Spleen (tissue), 11 donors: ENCODE measurements around the gene PIMREG. TPM values are rescaled to one million over a fixed set of nuclear protein-coding genes. Genes with fewer than 3 reads are reported as not detected.

Experiments used
- DNase-seq: peaks from one replicate; pipeline ENCODE4 v3.0.0-alpha.2; 2020
- H3K27ac ChIP-seq, 8 donors: fragments of 200-600 bp; sonication (generic) in 7 of 8; 1 replicate in 4 of 8; 2 replicates in 4 of 8; pipeline versions ENCODE4 v1.5.0 to v1.8.0; 2016 to 2021; ENCODE audit warnings: inconsistent platforms in 4 of 8, mild to moderate bottlenecking in 4 of 8, moderate library complexity in 1 of 8
- H3K27me3 ChIP-seq, 7 donors: fragments of 200-600 bp; sonication (generic) in 6 of 7; replicated peaks in 1 of 7; 1 replicate in 4 of 7; 2 replicates in 3 of 7; pipeline versions ENCODE4 v1.5.0 to v1.8.0; 2016 to 2021; ENCODE audit warnings: inconsistent platforms in 3 of 7, mild to moderate bottlenecking in 1 of 7
- H3K36me3 ChIP-seq, 6 donors: fragments of 200-600 bp; sonication (generic) in 5 of 6; 1 replicate in 4 of 6; 2 replicates in 2 of 6; pipeline versions ENCODE4 v1.5.0 to v1.8.0; 2016 to 2021; ENCODE audit warnings: inconsistent platforms in 2 of 6
- H3K4me1 ChIP-seq, 6 donors: fragments of 200-600 bp; sonication (generic) in 5 of 6; 1 replicate in 3 of 6; 2 replicates in 3 of 6; pipeline versions ENCODE4 v1.5.0 to v1.8.0; 2016 to 2021; ENCODE audit warnings: inconsistent platforms in 3 of 6
- H3K4me3 ChIP-seq, 8 donors: fragments of 200-600 bp; sonication (generic) in 7 of 8; 1 replicate in 4 of 8; 2 replicates in 4 of 8; pipeline versions ENCODE4 v1.5.0 to v1.8.0; 2016 to 2021; ENCODE audit warnings: inconsistent platforms in 4 of 8, mild to moderate bottlenecking in 4 of 8, moderate library complexity in 2 of 8
- H3K9me3 ChIP-seq, 8 donors: fragments of 200-600 bp; sonication (generic) in 7 of 8; 1 replicate in 4 of 8; 2 replicates in 4 of 8; pipeline versions ENCODE4 v1.5.0 to v1.8.0; 2016 to 2021; ENCODE audit warnings: inconsistent platforms in 4 of 8
- CTCF ChIP-seq, 11 experiments: fragments of 200-600 bp in 7 of 11; fragments of 450-650 bp in 4 of 11; sonication (generic) in 4 of 11; IDR thresholded peaks in 8 of 11; conservative IDR thresholded peaks in 3 of 11; 1 replicate in 7 of 11; 2 replicates in 4 of 11; pipeline versions ENCODE4 v1.4.0 to v1.8.0; 2016 to 2021; ENCODE audit warnings: antibody characterized with exemption in 11 of 11, inconsistent platforms in 4 of 11, mild to moderate bottlenecking in 1 of 11
- POLR2A ChIP-seq, 3 donors: fragments of 450-650 bp; IDR thresholded peaks; one replicate each; pipeline ENCODE4 v1.5.1; 2017; ENCODE audit warnings: antibody characterized with exemption in 3 of 3, mild to moderate bottlenecking in 1 of 3
- POLR2AphosphoS5 ChIP-seq, 3 donors: sonication (generic); formaldehyde crosslinking; IDR thresholded peaks; one replicate each; pipeline ENCODE4 v1.5.1; 2017; ENCODE audit warnings: antibody characterized with exemption in 3 of 3
- WGBS, 5 donors: extraction: QIAGEN DNeasy Blood & Tissue Kit in 3 of 5; methylation state at CpG; one replicate each; pipeline versions ENCODE4 v1.1.5 to v1.1.7; 2013 to 2018; 5-methylcytosine and 5-hydroxymethylcytosine counted together
- intact Hi-C: fragments of 100-400 bp; cut with DNase I; formaldehyde crosslinking; loops from one replicate; pipeline ENCODE4 v1.15.0; 2023; ENCODE audit warnings: low total_unique reads
- polyA plus RNA-seq, 3 donors: library from polyadenylated mRNA; stranded (reverse); fragments of 200-250 nt; gene quantifications; one replicate each; pipeline ENCODE4 v1.2.1, GENCODE V29; 2013
- total RNA-seq, 7 donors: library from RNA; depleted of rRNA in 3 of 7; stranded (reverse); fragments of >200 nt in 3 of 7; fragmentation: NEBNext Ultra II Directional in 4 of 7; extraction: Animal tissue kit (Norgen Biotek cat#: 25700) in 4 of 7; gene quantifications; one replicate each; pipeline versions ENCODE4 v1.1.0 to v1.2.1, GENCODE V29; 2016 to 2021
- donor health status: healthy with polysubstance abuse.
- donor health status: DM: no; HTN: no; CAD: no; lungs with moderate emphysema.
- donor health status: DM: no; HTN: no; CAD: no.
- donor health status: Bipolar disorder and iron deficiency.
- donor health status: healthy.
- donor health status: DM: no; HTN: no; CAD: no.
- donor health status: DM: yes; HTN: yes; CAD: no.

PIMREG gene
- total and polyA plus RNA-seq, 10 donors = 1.3 to 11.6 (median 3.8) TPM

GRCh38 chr17:6442775-6443174, 1.5 kb upstream of the PIMREG start:
- WGBS, 5 donors = 60 to 82% (median 63%) methylated on average over 6 of the region's 6 CpGs
- DNase-seq = no peak
- H3K4me3 ChIP-seq = no peak overlapping the region
- no peaks in the 10 kb centered on the region for H3K9me3 ChIP-seq
- peaks cover 0 to 6% (median 0%) of the 10 kb centered on the region in 6 donors for H3K36me3 ChIP-seq
- no peaks in the 10 kb centered on the region for H3K27me3 ChIP-seq
- H3K27ac ChIP-seq = no peak overlapping the region
- peaks cover 0 to 47% (median 29%) of the 10 kb centered on the region in 6 donors for H3K4me1 ChIP-seq
- intact Hi-C loops = no loop called here
- TF ChIP-seq POLR2A (IDR thresholded peaks at IDR 0.05) = no peak
- no peak for TF ChIP-seq CTCF (IDR thresholded peaks at IDR 0.05 in 8 of 11, conservative IDR thresholded peaks at IDR 0.05 in 3 of 11)
- no peak for TF ChIP-seq POLR2AphosphoS5 (IDR thresholded peaks at IDR 0.05)

GRCh38 chr17:6444571-6445335, 498 bp downstream of the PIMREG start:
- Histone ChIP-seq H3K9me3 (no peaks in the 10 kb centered on the region), H3K4me1 (peaks cover 0 to 57% (median 31%) of the 10 kb centered on the region in 6 donors), H3K27ac (peak overlapping the region in 4 of 8 donors; percentile 16 to 82 (median 78)), H3K27me3 (no peaks in the 10 kb centered on the region), H3K36me3 (peaks cover 0 to 26% (median 0%) of the 10 kb centered on the region in 6 donors), H3K4me3 (peak overlapping the region; percentile 44 to 76 (median 70))
- intact Hi-C loops = no loop called here
- no peak for TF ChIP-seq CTCF (IDR thresholded peaks at IDR 0.05 in 8 of 11, conservative IDR thresholded peaks at IDR 0.05 in 3 of 11)
- no peak for TF ChIP-seq POLR2A (IDR thresholded peaks at IDR 0.05)
- TF ChIP-seq POLR2AphosphoS5 (IDR thresholded peaks at IDR 0.05) = no peak
- WGBS, 5 donors = 30 to 44% (median 35%) methylated on average over 17 to 36 of the region's 36 CpGs
- DNase-seq = peak; percentile 74

- intact Hi-C loops = no loop called here
- no peaks in the 10 kb centered on the region for H3K9me3 ChIP-seq
- H3K27me3 ChIP-seq = no peaks in the 10 kb centered on the region
- peak; percentile 51 for DNase-seq
- TF ChIP-seq POLR2AphosphoS5 (IDR thresholded peaks at IDR 0.05) = peak in 1 of 3 donors; percentile 27
- TF ChIP-seq CTCF (IDR thresholded peaks at IDR 0.05 in 8 of 11, conservative IDR thresholded peaks at IDR 0.05 in 3 of 11) = no peak
- TF ChIP-seq POLR2A (IDR thresholded peaks at IDR 0.05) = no peak
- H3K36me3 ChIP-seq = peaks cover 0 to 37% (median 0%) of the 10 kb centered on the region in 6 donors
- H3K4me1 ChIP-seq = peaks cover 0 to 75% (median 42%) of the 10 kb centered on the region in 6 donors
- WGBS, 5 donors = 73 to 82% (median 81%) methylated on average over 9 of the region's 9 CpGs
- H3K27ac ChIP-seq = peak overlapping the region in 3 of 8 donors; percentile 30 to 50 (median 32)
- no peak overlapping the region for H3K4me3 ChIP-seq
Observed at GRCh38 chr17:6446516-6447100, 2.4 kb downstream of the PIMREG start.

- peaks cover 0 to 44% (median 0%) of the 10 kb centered on the region in 6 donors for H3K36me3 ChIP-seq
- WGBS, 5 donors = 83 to 95% (median 90%) methylated on average over 6 of the region's 6 CpGs
- peaks cover 2 to 86% (median 51%) of the 10 kb centered on the region in 6 donors for H3K4me1 ChIP-seq
- no peak for TF ChIP-seq CTCF (IDR thresholded peaks at IDR 0.05 in 8 of 11, conservative IDR thresholded peaks at IDR 0.05 in 3 of 11)
- TF ChIP-seq POLR2AphosphoS5 (IDR thresholded peaks at IDR 0.05) = peak in 1 of 3 donors; percentile 28
- no peak for TF ChIP-seq POLR2A (IDR thresholded peaks at IDR 0.05)
- no peaks in the 10 kb centered on the region for H3K9me3 ChIP-seq
- no peak overlapping the region for H3K4me3 ChIP-seq
- peak overlapping the region in 2 of 8 donors; percentile 20 to 83 for H3K27ac ChIP-seq
- intact Hi-C loops = no loop called here
- DNase-seq = peak; percentile 47
- no peaks in the 10 kb centered on the region for H3K27me3 ChIP-seq
Observed at GRCh38 chr17:6448473-6448872, 4.2 kb downstream of the PIMREG start.
